ENCODE results near the gene PDSS2. TPM values are rescaled to one million over a fixed set of nuclear protein-coding genes. Genes with fewer than 3 reads are reported as not detected.

PDSS2 gene
- total RNA-seq, 1 donor from 2014 or later = 14.9 TPM

- Histone ChIP-seq H3K4me2 (no peak overlapping the region), H2AFZ (replicated peaks) (no peak overlapping the region), H3K4me3 (no peak overlapping the region), H3K9me3 (ENCODE audit: low read depth) (no peaks in the 10 kb centered on the region), H3F3A (ENCODE audit: low read depth) (no peaks in the 10 kb centered on the region), H3K27me3 (no peaks in the 10 kb centered on the region), H4K20me1 (ENCODE audit: low read depth) (no peaks in the 10 kb centered on the region), H3K36me3 (no peaks in the 10 kb centered on the region), H3K27ac (no peak overlapping the region), H3K9ac (no peak overlapping the region), H3K4me1 (no peaks in the 10 kb centered on the region), H3K79me2 (ENCODE audit: low read depth) (no peaks in the 10 kb centered on the region)
- H3K27ac Mint-ChIP-seq = no peak overlapping the region
- no peaks in the 10 kb centered on the region for H3K4me1 Mint-ChIP-seq
- no peak overlapping the region for H3K4me3 Mint-ChIP-seq
- TF ChIP-seq EZH2 (IDR thresholded peaks at IDR 0.05) = no peak
- TF ChIP-seq CTCF (IDR thresholded peaks at IDR 0.05) = no peak
- H3K27me3 Mint-ChIP-seq (ENCODE audit: insufficient read depth, low read depth) = no peaks in the 10 kb centered on the region
- H3K36me3 Mint-ChIP-seq = no peaks in the 10 kb centered on the region
- no peaks in the 10 kb centered on the region for H3K9me3 Mint-ChIP-seq
- no peak for DNase-seq (ENCODE audit: low spot score)
Measured at GRCh38 chr6:107259951-107260350, 199.4 kb downstream of the PDSS2 start.

- no peaks in the 10 kb centered on the region for H3K36me3 ChIP-seq
- H3K36me3 Mint-ChIP-seq = no peaks in the 10 kb centered on the region
- H3K4me1 Mint-ChIP-seq = no peaks in the 10 kb centered on the region
- H4K20me1 ChIP-seq (ENCODE audit: low read depth) = no peaks in the 10 kb centered on the region
- no peak overlapping the region for H2AFZ ChIP-seq (replicated peaks)
- no peak overlapping the region for H3K4me3 ChIP-seq
- H3K9ac ChIP-seq = no peak overlapping the region
- DNase-seq (ENCODE audit: low spot score) = no peak
- no peak overlapping the region for H3K27ac ChIP-seq
- no peaks in the 10 kb centered on the region for H3K9me3 Mint-ChIP-seq
- no peak overlapping the region for H3K4me2 ChIP-seq
- H3K9me3 ChIP-seq (ENCODE audit: low read depth) = no peaks in the 10 kb centered on the region
- H3K27me3 Mint-ChIP-seq (ENCODE audit: insufficient read depth, low read depth) = no peaks in the 10 kb centered on the region
- H3K27ac Mint-ChIP-seq = no peak overlapping the region
- no peaks in the 10 kb centered on the region for H3K79me2 ChIP-seq (ENCODE audit: low read depth)
- no peaks in the 10 kb centered on the region for H3K27me3 ChIP-seq
- H3K4me1 ChIP-seq = peaks cover 4% of the 10 kb centered on the region
- no peak overlapping the region for H3K4me3 Mint-ChIP-seq
- no peak for TF ChIP-seq EZH2phosphoT487 (IDR thresholded peaks at IDR 0.05)
- H3F3A ChIP-seq (ENCODE audit: low read depth) = no peaks in the 10 kb centered on the region
Measured at GRCh38 chr6:107248147-107248546, 211.2 kb downstream of the PDSS2 start.

GRCh38 chr6:107246972-107247615 is 212.3 kb downstream of the PDSS2 start:
- Histone ChIP-seq H3K9me3 (ENCODE audit: low read depth) (no peaks in the 10 kb centered on the region), H4K20me1 (ENCODE audit: low read depth) (no peaks in the 10 kb centered on the region), H3K9ac (no peak overlapping the region), H3K79me2 (ENCODE audit: low read depth) (no peaks in the 10 kb centered on the region), H3K4me3 (no peak overlapping the region), H3K36me3 (no peaks in the 10 kb centered on the region), H2AFZ (replicated peaks) (no peak overlapping the region), H3K4me1 (peaks cover 4% of the 10 kb centered on the region), H3K4me2 (no peak overlapping the region), H3K27me3 (no peaks in the 10 kb centered on the region), H3F3A (ENCODE audit: low read depth) (no peaks in the 10 kb centered on the region), H3K27ac (no peak overlapping the region)
- TF ChIP-seq EZH2 (IDR thresholded peaks at IDR 0.05) (no peak), EZH2phosphoT487 (IDR thresholded peaks at IDR 0.05) (no peak)
- Mint-ChIP-seq H3K9me3 (no peaks in the 10 kb centered on the region), H3K27me3 (ENCODE audit: insufficient read depth, low read depth) (no peaks in the 10 kb centered on the region), H3K36me3 (no peaks in the 10 kb centered on the region), H3K4me1 (no peaks in the 10 kb centered on the region), H3K27ac (no peak overlapping the region), H3K4me3 (no peak overlapping the region)
- DNase-seq (ENCODE audit: low spot score) = no peak

- Mint-ChIP-seq H3K36me3 (peaks cover 4% of the 10 kb centered on the region), H3K27ac (no peak overlapping the region), H3K4me3 (no peak overlapping the region), H3K4me1 (no peaks in the 10 kb centered on the region), H3K27me3 (ENCODE audit: insufficient read depth, low read depth) (no peaks in the 10 kb centered on the region), H3K9me3 (no peaks in the 10 kb centered on the region)
- peaks cover 4% of the 10 kb centered on the region for H3K4me1 ChIP-seq
- no peak overlapping the region for H3K27ac ChIP-seq
- no peak overlapping the region for H3K9ac ChIP-seq
- H3K36me3 ChIP-seq = no peaks in the 10 kb centered on the region
- DNase-seq (ENCODE audit: low spot score) = no peak
- H2AFZ ChIP-seq (replicated peaks) = no peak overlapping the region
- H3K27me3 ChIP-seq = no peaks in the 10 kb centered on the region
- H3K9me3 ChIP-seq (ENCODE audit: low read depth) = no peaks in the 10 kb centered on the region
- no peak overlapping the region for H3K4me3 ChIP-seq
- no peaks in the 10 kb centered on the region for H3K79me2 ChIP-seq (ENCODE audit: low read depth)
- no peaks in the 10 kb centered on the region for H3F3A ChIP-seq (ENCODE audit: low read depth)
- TF ChIP-seq EZH2 (IDR thresholded peaks at IDR 0.05) = no peak
- TF ChIP-seq CTCF (IDR thresholded peaks at IDR 0.05) = no peak
- no peak for TF ChIP-seq EZH2phosphoT487 (IDR thresholded peaks at IDR 0.05)
- H3K4me2 ChIP-seq = no peak overlapping the region
- H4K20me1 ChIP-seq (ENCODE audit: low read depth) = no peaks in the 10 kb centered on the region
Measured at GRCh38 chr6:107246249-107246971, 213.0 kb downstream of the PDSS2 start.
